A673 (cell line): Measurements from ENCODE around the gene MAP3K5.

Source experiments
- EZH2 ChIP-seq: fragments of 200-600 bp; sonication (generic); IDR thresholded peaks from 2 replicates; pipeline ENCODE4 v1.6.1; 2017; ENCODE audit warnings: borderline replicate concordance, low read depth, mild to moderate bottlenecking, mixed read lengths, antibody characterized with exemption, low read length; ENCODE audit not compliant: poor library complexity, severe bottlenecking
- TF ChIP-seq, protein P1 (sequence below): fragments of 300-800, 200-600 bp; sonication (generic); conservative IDR thresholded peaks from 2 replicates; pipeline ENCODE4 v1.5.1; 2017; ENCODE audit warnings: low read depth, mild to moderate bottlenecking, antibody characterized with exemption, low read length, moderate library complexity, mixed read lengths

DNA sequence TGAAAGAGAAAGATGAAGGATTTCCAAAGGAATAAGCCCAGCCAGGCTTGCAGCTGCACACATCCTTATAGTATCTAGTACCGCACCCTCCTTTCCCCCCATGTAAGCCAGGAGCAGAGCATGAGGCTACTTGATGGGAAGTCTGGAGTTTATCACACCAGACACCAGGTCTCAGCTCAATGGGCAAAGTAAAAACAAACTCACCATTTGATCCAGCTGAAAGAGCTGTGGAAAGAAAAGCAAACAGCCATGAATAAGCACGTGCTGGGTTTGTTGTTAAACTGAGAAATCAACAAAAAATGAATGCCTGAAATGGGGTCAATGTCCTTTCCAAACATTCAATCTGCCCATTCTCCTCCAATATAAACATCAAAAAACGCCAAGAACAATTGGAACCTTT lies 191.5 kb downstream of the MAP3K5 start:
- TF ChIP-seq, protein P1, sequence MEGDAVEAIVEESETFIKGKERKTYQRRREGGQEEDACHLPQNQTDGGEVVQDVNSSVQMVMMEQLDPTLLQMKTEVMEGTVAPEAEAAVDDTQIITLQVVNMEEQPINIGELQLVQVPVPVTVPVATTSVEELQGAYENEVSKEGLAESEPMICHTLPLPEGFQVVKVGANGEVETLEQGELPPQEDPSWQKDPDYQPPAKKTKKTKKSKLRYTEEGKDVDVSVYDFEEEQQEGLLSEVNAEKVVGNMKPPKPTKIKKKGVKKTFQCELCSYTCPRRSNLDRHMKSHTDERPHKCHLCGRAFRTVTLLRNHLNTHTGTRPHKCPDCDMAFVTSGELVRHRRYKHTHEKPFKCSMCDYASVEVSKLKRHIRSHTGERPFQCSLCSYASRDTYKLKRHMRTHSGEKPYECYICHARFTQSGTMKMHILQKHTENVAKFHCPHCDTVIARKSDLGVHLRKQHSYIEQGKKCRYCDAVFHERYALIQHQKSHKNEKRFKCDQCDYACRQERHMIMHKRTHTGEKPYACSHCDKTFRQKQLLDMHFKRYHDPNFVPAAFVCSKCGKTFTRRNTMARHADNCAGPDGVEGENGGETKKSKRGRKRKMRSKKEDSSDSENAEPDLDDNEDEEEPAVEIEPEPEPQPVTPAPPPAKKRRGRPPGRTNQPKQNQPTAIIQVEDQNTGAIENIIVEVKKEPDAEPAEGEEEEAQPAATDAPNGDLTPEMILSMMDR: no peak
- no peak for TF ChIP-seq EZH2
